Esophagus muscularis mucosa (tissue), 4 donors: ENCODE results near the gene EIF5AL1.

Experiments used
- EP300 ChIP-seq: sonication (generic); formaldehyde crosslinking; IDR thresholded peaks from one replicate; pipeline ENCODE4 v1.6.1; 2017; ENCODE audit warnings: antibody characterized with exemption
- POLR2A ChIP-seq: fragments of 450-650 bp; IDR thresholded peaks from one replicate; pipeline ENCODE4 v1.6.1; 2017; ENCODE audit warnings: antibody characterized with exemption, moderate library complexity, mild to moderate bottlenecking, low read depth
- POLR2AphosphoS5 ChIP-seq, 2 donors: sonication (generic); formaldehyde crosslinking; IDR thresholded peaks; one replicate each; pipeline ENCODE4 v1.6.1; 2017; ENCODE audit warnings: antibody characterized with exemption in 2 of 2
- TF ChIP-seq, protein P1 (sequence below), 3 experiments: fragments of 200-600 bp in 2 of 3; fragments of 450-650 bp in 1 of 3; sonication (generic) in 2 of 3; IDR thresholded peaks; one replicate each; pipeline ENCODE4 v1.5.1; 2017 to 2019; ENCODE audit warnings: antibody characterized with exemption in 3 of 3, mild to moderate bottlenecking in 2 of 3, moderate library complexity in 1 of 3

DNA sequence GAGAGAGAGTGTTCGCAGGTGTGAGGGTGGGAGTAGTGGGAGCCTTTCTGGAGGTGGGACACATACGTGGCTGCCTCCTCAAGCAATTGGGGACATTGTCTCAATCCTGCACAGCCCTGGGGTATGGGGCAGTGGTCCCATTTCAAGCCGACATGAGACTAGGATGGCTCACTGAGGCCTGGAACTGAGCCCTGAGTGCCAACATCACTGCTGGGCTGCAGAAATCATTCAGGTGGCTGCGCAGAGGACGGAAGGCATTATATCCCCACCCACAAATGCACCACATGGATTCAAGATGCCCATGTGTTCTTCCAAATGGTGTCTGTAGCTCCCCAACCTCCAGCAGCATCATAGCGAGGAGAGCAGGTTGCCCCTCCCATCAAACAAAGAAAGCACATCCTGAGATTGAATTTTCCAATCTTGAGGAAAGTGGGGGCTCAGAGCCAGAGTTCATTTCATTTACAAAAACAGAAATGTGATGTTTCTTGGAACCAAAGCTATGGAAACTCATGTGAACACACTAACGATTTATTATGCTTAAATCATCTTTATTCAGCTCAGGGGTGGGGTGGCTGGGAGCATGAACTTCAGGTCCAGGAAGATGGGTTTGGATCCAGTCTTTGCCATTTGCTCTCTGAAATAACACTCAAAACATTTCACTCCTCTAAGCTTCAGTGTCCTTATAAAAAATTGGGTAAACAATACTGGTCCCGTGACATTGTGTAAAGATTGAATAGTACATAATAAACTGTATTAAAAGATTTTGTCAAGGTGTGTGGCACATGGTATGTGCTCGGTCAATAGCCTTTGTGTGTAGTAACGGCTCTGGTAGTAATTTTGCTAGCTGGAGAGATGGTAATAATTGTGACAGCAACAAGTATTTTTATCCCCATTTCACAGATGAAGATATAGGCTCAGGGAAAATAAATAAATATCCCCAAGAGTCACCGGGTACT lies 43.3 kb downstream of the EIF5AL1 start:
- TF ChIP-seq, protein P1, sequence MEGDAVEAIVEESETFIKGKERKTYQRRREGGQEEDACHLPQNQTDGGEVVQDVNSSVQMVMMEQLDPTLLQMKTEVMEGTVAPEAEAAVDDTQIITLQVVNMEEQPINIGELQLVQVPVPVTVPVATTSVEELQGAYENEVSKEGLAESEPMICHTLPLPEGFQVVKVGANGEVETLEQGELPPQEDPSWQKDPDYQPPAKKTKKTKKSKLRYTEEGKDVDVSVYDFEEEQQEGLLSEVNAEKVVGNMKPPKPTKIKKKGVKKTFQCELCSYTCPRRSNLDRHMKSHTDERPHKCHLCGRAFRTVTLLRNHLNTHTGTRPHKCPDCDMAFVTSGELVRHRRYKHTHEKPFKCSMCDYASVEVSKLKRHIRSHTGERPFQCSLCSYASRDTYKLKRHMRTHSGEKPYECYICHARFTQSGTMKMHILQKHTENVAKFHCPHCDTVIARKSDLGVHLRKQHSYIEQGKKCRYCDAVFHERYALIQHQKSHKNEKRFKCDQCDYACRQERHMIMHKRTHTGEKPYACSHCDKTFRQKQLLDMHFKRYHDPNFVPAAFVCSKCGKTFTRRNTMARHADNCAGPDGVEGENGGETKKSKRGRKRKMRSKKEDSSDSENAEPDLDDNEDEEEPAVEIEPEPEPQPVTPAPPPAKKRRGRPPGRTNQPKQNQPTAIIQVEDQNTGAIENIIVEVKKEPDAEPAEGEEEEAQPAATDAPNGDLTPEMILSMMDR (IDR thresholded peaks at IDR 0.05), result no peak
- TF ChIP-seq POLR2A, result no peak
- no peak for TF ChIP-seq POLR2AphosphoS5 (IDR thresholded peaks at IDR 0.05)
- no peak for TF ChIP-seq EP300
